Testis (tissue), 2 donors: ENCODE measurements around the gene MYL6.

ENCODE experiments used
- POLR2A ChIP-seq: fragments of 450-650 bp; IDR thresholded peaks from one replicate; pipeline ENCODE4 v1.6.1; 2017; ENCODE audit warnings: antibody characterized with exemption, mild to moderate bottlenecking, moderate library complexity
- TF ChIP-seq, protein P1 (sequence below), 3 experiments: fragments of 450-650 bp in 2 of 3; fragments of 200-600 bp in 1 of 3; sonication (generic) in 1 of 3; IDR thresholded peaks; one replicate each; pipeline ENCODE4 v1.5.1; 2016 to 2019; ENCODE audit warnings: antibody characterized with exemption in 3 of 3, mild to moderate bottlenecking in 2 of 3, moderate library complexity in 1 of 3

DNA sequence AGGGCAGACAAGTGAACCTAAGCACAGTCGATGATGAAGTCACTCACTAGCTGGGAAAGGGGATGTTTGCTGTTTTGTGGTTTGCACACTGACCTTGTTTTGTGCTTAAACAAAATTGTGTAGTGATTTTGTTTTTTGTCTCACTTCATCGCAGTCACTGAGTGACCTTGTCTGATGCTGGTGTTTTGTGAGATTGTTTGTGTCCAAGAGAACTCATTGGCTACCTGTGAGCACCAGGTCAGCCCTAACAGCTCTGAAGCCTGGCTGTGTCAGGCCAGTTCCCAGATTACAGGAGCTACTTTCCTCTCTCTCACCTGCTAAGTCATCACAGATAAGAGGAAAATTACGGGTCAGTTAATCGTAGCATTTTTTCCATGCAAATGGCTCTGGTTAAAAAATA is 34.0 kb upstream of the MYL6 start:
- no peak for TF ChIP-seq POLR2A
- TF ChIP-seq, protein P1, sequence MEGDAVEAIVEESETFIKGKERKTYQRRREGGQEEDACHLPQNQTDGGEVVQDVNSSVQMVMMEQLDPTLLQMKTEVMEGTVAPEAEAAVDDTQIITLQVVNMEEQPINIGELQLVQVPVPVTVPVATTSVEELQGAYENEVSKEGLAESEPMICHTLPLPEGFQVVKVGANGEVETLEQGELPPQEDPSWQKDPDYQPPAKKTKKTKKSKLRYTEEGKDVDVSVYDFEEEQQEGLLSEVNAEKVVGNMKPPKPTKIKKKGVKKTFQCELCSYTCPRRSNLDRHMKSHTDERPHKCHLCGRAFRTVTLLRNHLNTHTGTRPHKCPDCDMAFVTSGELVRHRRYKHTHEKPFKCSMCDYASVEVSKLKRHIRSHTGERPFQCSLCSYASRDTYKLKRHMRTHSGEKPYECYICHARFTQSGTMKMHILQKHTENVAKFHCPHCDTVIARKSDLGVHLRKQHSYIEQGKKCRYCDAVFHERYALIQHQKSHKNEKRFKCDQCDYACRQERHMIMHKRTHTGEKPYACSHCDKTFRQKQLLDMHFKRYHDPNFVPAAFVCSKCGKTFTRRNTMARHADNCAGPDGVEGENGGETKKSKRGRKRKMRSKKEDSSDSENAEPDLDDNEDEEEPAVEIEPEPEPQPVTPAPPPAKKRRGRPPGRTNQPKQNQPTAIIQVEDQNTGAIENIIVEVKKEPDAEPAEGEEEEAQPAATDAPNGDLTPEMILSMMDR (IDR thresholded peaks at IDR 0.05) = no peak
